ELF-1 (cell line): ENCODE data around the gene MBOAT7.
"Not testable (repeated sequence)": the region's sequence is repeated elsewhere in the genome, so short reads cannot be mapped to it uniquely, and the experiment has no call there.

Experiments used
- DNase-seq: peaks from one replicate; pipeline ENCODE4 v3.0.0-alpha.2; 2016; ENCODE audit warnings: low read depth, low spot score

MBOAT7 gene

DNA sequence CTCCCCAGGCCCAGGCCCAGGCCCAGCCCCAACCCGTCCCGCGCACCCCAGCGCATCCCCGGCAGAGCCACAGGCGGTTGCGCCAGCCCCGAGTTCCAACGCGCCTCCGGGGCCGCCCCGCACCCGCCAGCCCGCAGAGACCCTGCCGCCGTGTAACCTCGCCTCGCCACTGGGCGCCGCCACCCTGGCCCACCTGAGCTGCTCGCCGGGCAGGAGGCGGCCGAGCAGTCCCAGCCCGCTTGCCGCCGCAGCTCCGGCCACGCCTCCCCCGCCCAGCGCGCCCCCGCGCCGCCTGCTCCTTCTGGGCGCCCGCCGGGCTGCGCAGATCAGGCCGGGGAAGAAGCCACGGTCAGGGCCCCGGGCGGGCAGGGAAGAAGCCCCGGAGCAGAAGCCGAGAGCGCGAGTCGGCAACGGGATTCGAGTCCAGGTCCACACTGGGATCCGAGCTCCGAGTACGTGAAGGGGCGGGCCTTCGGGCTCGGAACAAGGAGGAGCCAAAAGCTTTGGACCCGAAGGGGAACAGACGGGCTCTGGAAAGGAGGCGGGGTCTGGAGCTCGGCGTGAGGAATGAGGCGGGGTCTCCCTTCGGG, at the start of gene MBOAT7:
MBOAT7 (minus strand) TSS at position 436 of the 590 bp plus-strand sequence. CDS start 1,072 bp downstream, outside the sequence.
- no peak for DNase-seq

DNA sequence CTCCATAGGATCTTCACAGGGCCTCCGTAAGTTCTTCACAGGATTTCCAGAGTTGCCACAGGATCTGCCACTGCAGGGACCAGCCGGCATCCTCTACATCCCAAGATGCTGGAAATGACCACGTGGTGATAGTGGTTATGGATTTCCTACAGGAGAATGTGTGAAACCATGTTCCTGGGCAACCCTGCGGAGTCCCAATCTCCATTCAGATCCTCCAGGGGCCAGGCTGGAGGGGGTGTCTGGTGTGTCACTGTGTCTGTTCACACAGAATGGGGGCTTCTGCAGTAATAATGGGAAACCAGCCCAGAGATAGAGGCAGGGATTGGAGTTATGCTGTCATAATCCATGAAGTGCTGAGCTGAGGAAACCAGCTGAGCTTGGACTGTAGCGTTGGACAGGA, 44.6 kb upstream of the MBOAT7 start:
- no peak for DNase-seq

- DNase-seq, result peak; percentile 94
Observed at GRCh38 chr19:54231077-54231931, 41.9 kb upstream of the MBOAT7 start.

DNA sequence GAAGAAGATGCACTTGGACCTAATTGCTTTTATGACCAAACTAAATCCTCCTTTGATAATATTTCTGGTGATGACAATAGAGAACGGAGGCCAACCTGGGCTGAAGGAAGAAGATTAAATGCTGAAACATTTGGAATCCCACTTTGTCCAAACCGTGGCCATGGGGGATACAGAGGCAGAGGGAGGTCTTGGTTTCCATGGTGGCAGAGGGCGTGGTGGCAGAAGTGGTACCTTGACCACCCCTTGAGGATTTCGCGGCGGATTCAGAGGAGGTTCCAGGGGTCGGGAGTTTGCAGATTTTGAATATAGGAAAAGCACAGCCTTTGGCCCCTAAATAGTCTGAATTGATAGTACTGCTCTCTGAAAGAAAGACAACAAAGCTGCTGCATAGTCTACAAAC, 40.7 kb upstream of the MBOAT7 start:
- DNase-seq, result no peak

GRCh38 chr19:54229146-54229545, 39.8 kb upstream of the MBOAT7 start:
- DNase-seq, result no peak

GRCh38 chr19:54224619-54225018, 35.2 kb upstream of the MBOAT7 start:
- DNase-seq, result not testable (repeated sequence)

DNA sequence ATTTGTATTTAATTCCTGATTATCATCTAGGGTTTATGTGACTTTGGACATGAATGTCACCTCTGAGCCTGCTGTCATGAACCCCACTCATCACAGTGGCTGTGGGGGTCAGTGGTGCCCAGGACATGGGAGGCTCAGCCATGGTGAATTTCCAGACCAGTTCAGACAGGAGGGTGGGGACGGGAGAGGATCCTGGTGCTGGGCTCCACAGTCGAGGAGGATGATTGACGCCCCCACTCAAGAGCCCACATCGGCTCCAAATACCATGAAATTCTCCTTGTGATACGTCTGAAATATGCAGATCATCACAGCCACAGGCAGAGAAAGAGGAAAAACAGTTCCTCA, 34.5 kb upstream of the MBOAT7 start:
- not testable (repeated sequence) for DNase-seq

GRCh38 chr19:54223277-54223936, 34.0 kb upstream of the MBOAT7 start:
- DNase-seq, result not testable (repeated sequence)

DNA sequence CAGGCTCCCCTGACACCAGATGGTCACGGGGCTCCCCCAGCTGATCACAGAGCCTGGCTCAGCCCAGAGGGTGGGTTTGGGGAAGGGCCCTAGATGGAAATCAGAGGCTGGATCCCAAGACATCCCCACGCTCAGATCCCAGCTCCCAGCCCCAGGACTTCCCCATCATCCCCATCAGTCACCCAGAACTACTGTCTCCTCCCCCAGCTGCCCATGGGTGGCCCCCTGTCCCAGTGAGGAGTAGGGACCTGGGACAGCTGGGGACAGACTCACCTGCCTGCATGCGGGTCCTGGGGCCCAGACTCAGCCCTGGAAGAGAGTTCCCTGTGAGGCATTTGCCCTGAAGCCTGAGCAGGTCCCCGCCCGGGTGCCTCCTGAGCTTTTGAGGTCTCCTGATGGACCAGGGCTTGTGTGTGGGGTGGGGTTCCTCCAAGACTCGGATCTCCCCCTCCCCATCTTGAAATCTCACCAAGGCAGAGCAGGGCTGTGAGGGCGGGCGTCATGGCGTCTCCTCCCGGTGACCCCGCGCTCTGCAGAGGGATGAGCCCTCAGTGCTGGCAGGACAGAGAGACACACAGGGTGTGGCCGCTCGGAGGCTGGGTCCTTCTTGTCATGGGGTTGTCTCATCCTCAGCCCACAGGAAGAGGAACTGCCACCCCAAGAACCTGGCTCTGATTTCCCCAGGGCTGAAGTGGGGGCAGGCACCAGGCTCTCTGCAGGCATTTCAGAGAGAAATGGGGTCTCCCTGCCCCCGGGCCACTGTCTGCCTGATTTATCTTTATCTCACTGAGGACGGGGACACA, 33.3 kb upstream of the MBOAT7 start, which contains the start of gene LILRB3:
LILRB3 (minus strand) TSS at position 534 of the 803 bp plus-strand sequence; CDS start at position 503, 31 bp downstream.
- not testable (repeated sequence) for DNase-seq

DNA sequence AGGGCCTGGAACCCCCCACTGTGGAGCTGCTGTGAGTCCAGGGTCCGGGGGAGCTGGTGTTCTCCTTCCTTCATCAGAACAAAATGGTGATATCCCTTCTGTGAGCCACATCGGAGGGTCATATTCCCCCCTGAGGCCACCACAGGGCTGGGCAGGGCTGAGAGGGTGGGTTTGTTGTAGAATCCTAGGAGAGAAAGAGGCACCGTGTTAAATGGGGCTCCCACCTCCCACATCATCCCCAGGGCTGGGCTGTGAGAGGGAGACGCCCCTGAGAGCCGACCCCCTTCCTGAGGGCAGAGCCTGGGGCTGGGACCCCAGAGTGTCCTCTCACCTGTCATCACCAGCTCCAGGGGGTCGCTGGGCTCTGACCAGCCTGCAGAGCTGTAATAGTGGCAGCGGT, 32.6 kb upstream of the MBOAT7 start:
- not testable (repeated sequence) for DNase-seq

DNA sequence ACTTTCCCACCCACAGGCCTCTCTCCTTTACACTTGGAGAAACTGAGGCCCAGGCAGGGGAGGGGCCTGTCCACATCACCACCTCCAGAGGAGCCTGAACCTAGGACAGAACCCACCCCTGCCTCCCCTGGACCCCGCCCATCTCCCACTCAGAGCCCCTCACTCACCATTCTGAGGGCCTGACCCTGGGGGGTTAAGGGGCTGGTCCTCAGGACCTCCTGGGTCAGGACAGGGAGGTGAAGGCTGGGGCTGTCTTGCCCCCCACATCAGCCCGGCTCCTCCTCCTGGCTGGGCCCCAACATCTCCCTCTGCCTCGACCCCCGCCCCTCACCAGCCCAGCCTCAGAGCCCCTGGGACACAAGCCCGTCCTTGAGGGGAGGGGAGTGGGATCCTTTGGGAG, 30.3 kb upstream of the MBOAT7 start:
- DNase-seq, result not testable (repeated sequence)

- no peak for DNase-seq
Observed at GRCh38 chr19:54218960-54219661, 29.7 kb upstream of the MBOAT7 start.

- no peak for DNase-seq
Observed at GRCh38 chr19:54218259-54218658, 28.9 kb upstream of the MBOAT7 start.

GRCh38 chr19:54217517-54218247, 28.3 kb upstream of the MBOAT7 start:
- DNase-seq, result peak; percentile 82

DNA sequence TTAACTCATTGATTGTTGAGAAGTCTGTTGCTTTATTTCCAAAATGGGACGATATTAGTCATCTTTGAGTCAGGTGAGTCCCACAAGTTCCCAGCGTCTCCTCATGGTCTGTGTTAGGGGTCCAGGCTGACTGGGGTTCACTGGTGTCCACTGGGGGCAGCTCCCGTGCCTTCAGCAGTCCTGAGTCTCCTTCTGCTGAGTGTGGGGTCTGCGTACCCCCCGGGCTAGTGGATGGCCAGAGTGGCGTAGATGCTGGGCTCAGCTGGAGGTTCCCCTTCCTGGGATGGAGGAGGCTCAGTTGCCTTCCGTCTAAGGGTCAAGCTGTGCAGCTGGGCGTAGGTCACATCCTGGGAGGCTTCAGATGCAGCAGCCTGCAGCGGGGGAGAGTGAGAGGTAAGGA, 27.5 kb upstream of the MBOAT7 start:
- DNase-seq, result no peak

DNA sequence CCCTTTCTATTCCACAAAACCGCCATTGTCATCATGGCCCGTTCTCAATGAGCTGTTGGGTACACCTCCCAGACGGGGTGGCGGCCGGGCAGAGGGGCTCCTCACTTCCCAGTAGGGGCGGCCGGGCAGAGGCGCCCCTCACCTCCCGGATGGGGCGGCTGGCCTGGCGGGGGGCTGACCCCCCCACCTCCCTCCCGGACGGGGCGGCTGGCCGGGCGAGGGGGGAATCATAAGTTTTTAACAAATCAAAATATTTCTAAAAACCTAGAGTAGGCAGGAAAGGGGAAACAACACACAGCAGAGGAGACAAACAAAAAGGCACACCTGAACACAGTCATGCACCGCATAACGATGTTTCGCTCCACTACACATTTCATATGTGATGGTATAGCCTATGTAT, 25.4 kb upstream of the MBOAT7 start:
- not testable (repeated sequence) for DNase-seq

DNA sequence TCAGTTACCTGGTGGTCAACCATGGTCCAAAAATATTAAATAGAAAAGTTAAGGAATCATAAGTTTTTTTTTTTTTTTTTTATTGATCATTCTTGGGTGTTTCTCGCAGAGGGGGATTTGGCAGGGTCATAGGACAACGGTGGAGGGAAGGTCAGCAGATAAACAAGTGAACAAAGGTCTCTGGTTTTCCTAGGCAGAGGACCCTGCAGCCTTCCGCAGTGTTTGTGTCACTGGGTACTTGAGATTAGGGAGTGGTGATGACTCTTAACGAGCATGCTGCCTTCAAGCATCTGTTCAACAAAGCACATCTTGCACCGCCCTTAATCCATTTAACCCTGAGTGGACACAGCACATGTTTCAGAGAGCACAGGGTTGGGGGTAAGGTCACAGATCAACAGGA, 24.8 kb upstream of the MBOAT7 start:
- not testable (repeated sequence) for DNase-seq

GRCh38 chr19:54211235-54211634, 21.9 kb upstream of the MBOAT7 start:
- no peak for DNase-seq

DNA sequence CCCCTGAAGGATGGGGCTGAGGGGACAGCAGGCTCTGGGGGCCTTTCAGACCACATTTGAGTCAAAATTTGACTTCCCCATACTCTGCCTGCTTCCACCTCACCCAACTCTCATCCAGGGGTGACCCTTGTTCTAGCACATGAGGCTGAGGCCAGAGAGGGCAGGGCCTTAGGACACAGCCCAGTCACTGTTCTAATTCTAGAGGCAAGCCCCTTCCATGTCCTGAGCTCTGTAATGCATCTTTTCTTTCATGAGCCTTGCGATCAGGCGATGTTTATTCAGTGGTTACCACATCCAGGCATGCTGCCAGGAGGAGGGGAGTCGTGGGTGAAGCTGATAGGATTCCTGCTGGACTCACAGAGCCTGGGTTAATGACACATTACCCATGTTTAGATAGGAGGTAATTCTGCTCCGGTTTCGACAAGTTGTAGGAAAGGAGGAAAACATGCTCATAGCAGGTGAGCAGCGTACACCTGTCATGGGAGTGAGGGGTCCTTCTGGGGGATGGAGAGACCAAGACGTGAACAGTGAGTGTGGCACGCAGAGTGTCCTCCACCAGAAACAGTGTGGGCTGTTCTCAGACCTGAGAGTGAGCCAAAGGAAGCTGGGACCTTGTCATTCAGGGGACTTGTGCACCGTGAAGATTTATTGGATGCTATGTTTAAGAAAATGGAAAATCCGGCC, 20.6 kb upstream of the MBOAT7 start:
- no peak for DNase-seq
